ENCODE data around the gene RUNX1.

- TF ChIP-seq POLR2A (IDR thresholded peaks at IDR 0.05; ENCODE audit: low read length) (no peak), GATA1 (IDR thresholded peaks at IDR 0.05; ENCODE audit: low read depth, low read length) (no peak)
Observed at GRCh38 chr21:34915364-34915841, 133.7 kb downstream of the RUNX1 start.

Measured in erythroblast (primary cell).